Tibial nerve (tissue), 4 donors: ENCODE results near the gene DSTYK.

Experiments used
- CTCF ChIP-seq, 5 experiments: fragments of 200-600 bp in 3 of 5; fragments of 450-650 bp in 2 of 5; sonication (generic) in 3 of 5; IDR thresholded peaks; one replicate each; pipeline ENCODE4 v1.5.1; 2016 to 2019; ENCODE audit warnings: antibody characterized with exemption in 5 of 5, mild to moderate bottlenecking in 3 of 5, moderate library complexity in 2 of 5
- EP300 ChIP-seq, 2 donors: sonication (generic); formaldehyde crosslinking; IDR thresholded peaks; one replicate each; pipeline ENCODE4 v1.6.1; 2017; ENCODE audit warnings: antibody characterized with exemption in 2 of 2, mild to moderate bottlenecking in 1 of 2
- POLR2A ChIP-seq, 2 donors: fragments of 450-650 bp; IDR thresholded peaks; one replicate each; pipeline ENCODE4 v1.6.1; 2017; ENCODE audit warnings: antibody characterized with exemption in 2 of 2, mild to moderate bottlenecking in 2 of 2, moderate library complexity in 2 of 2

GRCh38 chr1:205205055-205205454 is 6.4 kb downstream of the DSTYK start:
- no peak for TF ChIP-seq CTCF (IDR thresholded peaks at IDR 0.05)
- no peak for TF ChIP-seq POLR2A (IDR thresholded peaks at IDR 0.05)
- TF ChIP-seq EP300 (IDR thresholded peaks at IDR 0.05): no peak
